Mononuclear cell (primary cell): Measurements from ENCODE around the gene KLF4. TPM values are rescaled to one million over a fixed set of nuclear protein-coding genes. Genes with fewer than 3 reads are reported as not detected.

Experiments
- H3K27me3 ChIP-seq: 2 replicates; pipeline ENCODE4 v1.6.0; 2011; ENCODE audit warnings: low read length, control low read depth; ENCODE audit not compliant: insufficient read depth
- H3K4me1 ChIP-seq: 2 replicates; pipeline ENCODE4 v1.5.1; 2011; ENCODE audit warnings: mild to moderate bottlenecking, low read length, control low read depth; ENCODE audit not compliant: insufficient read depth
- H3K4me3 ChIP-seq: 2 replicates; pipeline ENCODE4 v1.5.1; 2011; ENCODE audit warnings: mild to moderate bottlenecking, low read length, moderate library complexity
- H3K9me3 ChIP-seq: 2 replicates; pipeline ENCODE4 v1.5.1; 2011; ENCODE audit warnings: low read depth, mild to moderate bottlenecking, control low read depth, low read length
- total RNA-seq: library from RNA; depleted of rRNA; stranded (reverse); fragments of >200 nt; gene quantifications from one replicate; pipeline ENCODE4 v1.2.3, GENCODE V29; 2012

Gene KLF4
- total RNA-seq, 1 donor = 61.5 TPM

DNA sequence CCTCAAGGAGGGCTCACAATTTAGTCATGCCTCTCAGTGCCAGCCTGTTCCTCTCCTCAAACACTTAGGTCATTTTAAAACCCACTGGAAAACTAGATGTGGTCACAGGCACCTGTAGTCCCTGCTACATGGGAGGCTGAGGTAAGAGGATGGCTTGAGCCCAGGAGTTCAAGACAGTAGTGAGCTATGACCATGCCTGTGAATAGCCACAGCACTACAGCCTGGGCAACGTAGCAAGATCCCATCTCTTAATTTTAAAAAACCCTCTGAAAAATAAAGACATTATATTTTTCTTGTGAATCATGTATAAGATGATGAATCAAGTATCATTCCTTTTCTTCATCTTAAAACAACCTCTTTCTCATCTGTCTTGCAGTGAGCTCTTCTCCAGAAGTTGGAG, 45.8 kb downstream of the KLF4 start:
- Histone ChIP-seq H3K27me3 (no peaks in the 10 kb centered on the region), H3K4me3 (no peak overlapping the region), H3K9me3 (no peaks in the 10 kb centered on the region), H3K4me1 (no peaks in the 10 kb centered on the region)

DNA sequence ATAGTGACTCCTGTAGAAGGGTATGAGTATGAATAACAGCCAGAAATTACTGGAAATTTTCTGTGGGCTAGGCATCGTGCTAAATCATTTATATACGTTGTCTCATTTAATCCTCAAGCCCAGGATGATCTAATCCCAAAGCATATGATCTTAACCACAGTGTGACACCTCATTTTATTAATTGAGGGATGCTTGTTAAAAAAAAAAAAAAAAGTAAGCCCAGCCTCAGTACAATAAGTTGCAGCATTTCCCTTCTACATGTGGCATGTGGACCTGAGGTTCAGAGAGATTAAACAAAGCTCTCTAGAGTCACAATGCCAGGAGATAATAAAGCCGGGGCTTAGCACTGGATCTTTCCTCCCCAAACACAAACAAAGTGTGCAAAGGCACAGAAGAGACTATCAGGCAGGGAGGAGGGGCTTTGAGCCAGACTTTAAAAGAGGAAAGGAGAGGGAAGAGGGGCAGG, 49.5 kb downstream of the KLF4 start:
- Histone ChIP-seq H3K27me3 (no peaks in the 10 kb centered on the region), H3K4me1 (no peaks in the 10 kb centered on the region), H3K9me3 (no peaks in the 10 kb centered on the region), H3K4me3 (no peak overlapping the region)

DNA sequence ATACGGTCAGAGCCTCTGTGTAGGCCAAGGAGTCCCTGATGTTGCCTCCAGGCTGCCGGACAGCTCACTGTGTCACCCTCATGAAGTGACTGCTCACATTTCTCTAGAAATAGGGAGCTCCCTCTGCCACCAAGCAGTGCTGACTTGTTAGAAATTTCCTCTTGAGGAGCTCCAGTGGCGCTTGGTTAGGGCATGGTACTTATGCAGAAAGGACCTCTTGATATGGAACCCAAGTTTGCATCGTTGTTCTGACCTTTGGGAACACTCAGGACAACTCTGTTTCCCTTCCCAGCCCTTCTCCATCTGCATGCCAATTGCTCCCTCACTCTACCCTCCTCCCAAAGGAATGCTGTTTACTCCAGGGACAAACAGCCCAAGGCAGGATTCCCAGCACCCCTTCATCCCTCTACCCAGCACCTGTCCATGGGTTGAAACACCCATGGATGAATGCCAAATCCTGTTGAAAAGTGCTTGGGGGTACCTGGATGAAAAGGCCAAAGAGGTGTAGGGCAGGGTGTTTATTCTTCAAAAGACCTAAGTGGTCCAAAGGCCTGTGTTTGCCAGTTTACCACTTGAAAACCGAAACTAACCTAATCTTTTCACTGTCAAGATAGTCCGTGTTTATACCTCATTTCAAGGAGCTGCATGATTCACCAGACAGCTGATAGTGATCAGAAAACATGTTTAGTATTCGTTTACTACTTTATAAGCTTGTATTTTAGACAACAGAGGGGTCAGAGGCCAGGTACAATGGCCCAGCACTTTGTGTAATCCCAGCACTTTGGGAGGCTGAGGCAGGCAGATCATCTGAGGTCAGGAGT, 51.1 kb downstream of the KLF4 start:
- Histone ChIP-seq H3K4me3 (no peak overlapping the region), H3K27me3 (no peaks in the 10 kb centered on the region), H3K9me3 (no peaks in the 10 kb centered on the region), H3K4me1 (no peaks in the 10 kb centered on the region)

DNA sequence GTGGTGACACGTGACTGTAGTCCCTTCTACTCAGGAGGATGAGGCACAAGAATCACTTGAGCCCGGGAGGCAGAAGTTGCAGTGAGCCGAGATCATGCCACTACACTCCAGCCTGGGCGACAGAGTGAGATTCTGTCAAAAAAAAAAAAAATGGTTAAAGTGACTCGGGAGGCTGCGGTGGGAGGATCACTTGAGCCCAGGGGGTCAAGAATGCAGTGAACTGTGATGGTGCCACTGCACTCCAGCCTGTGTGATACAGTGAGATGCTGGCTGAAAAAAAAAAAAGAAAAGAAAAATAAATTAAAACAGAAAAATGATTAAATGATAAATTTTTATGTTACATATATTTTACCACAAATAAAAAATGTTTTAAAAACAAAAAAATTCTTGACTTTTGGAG, 51.9 kb downstream of the KLF4 start:
- H3K27me3 ChIP-seq = no peaks in the 10 kb centered on the region
- no peaks in the 10 kb centered on the region for H3K4me1 ChIP-seq
- H3K9me3 ChIP-seq = no peaks in the 10 kb centered on the region
- no peak overlapping the region for H3K4me3 ChIP-seq

DNA sequence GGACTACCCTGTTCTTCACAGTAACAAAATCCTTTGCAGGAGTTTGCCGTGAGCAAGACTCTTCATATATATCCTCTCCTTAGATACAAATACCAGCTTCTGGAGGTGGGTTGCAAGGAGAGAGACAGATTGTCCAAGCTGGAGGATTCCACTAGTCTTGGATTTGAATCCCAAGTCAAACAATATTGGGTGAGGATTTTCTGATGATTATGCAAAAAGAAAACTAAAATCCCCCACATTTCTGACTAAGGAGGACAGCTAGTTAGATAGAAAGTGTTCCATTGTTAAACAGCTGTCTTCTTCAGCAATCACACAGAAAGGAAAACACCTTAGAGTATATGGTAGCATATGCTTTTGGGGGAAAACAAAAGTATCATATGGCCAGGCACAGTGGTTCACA, 54.2 kb downstream of the KLF4 start:
- no peaks in the 10 kb centered on the region for H3K9me3 ChIP-seq
- H3K4me3 ChIP-seq = no peak overlapping the region
- no peaks in the 10 kb centered on the region for H3K27me3 ChIP-seq
- no peaks in the 10 kb centered on the region for H3K4me1 ChIP-seq

Other genes starting within 250 kb of the KLF4 start
- gene RAD23B, start 206.5 kb downstream of the KLF4 start, total RNA-seq = 108 TPM